A673 (cell line): ENCODE measurements around the gene THSD8. TPM values are rescaled to one million over a fixed set of nuclear protein-coding genes. Genes with fewer than 3 reads are reported as not detected.

Experiments used
- BruUV-seq: library from RNA; stranded (reverse); fragments of 400-500 nt; replicated peaks from 2 replicates; lab custom pipeline; 2021; lab: Mats Ljungman, UMichigan
- CTCF ChIA-PET: fragments of 300-600 bp; sonication (Branson Sonifier 250); formaldehyde crosslinking; loops from one replicate; lab custom pipeline; 2022; ENCODE audit warnings: antibody characterized with exemption; lab: Charles Lee
- POLR2A ChIA-PET: fragments of 300-600 bp; sonication (Branson Sonifier 250); formaldehyde crosslinking; loops from one replicate; lab custom pipeline; 2022; ENCODE audit warnings: antibody characterized with exemption; ENCODE audit not compliant: low non-redundant PET; lab: Charles Lee
- DNase-seq: peaks from one replicate; pipeline ENCODE4 v3.0.0-alpha.2; 2015; ENCODE audit warnings: low spot score
- H3K27ac ChIP-seq: fragments of 200-600 bp; sonication (generic); 2 replicates; pipeline ENCODE4 v1.5.1; 2016; ENCODE audit warnings: mixed run types, low read depth, mild to moderate bottlenecking, mixed read lengths, antibody characterized with exemption, low read length; ENCODE audit not compliant: poor library complexity, severe bottlenecking
- H3K27me3 ChIP-seq: fragments of 200-600 bp; sonication (generic); replicated peaks from 2 replicates; pipeline ENCODE4 v1.6.1; 2017; ENCODE audit warnings: mixed run types, low read depth, mild to moderate bottlenecking, mixed read lengths, antibody characterized with exemption, low read length; ENCODE audit not compliant: insufficient read depth, poor library complexity
- H3K36me3 ChIP-seq: fragments of 200-600 bp; sonication (generic); 2 replicates; pipeline ENCODE4 v1.6.1; 2016; ENCODE audit warnings: mixed run types, mild to moderate bottlenecking, mixed read lengths, antibody characterized with exemption, low read length; ENCODE audit not compliant: insufficient read depth, poor library complexity, severe bottlenecking
- H3K4me1 ChIP-seq: fragments of 200-600 bp; sonication (generic); 2 replicates; pipeline ENCODE4 v1.6.1; 2017; ENCODE audit warnings: mixed run types, mild to moderate bottlenecking, mixed read lengths, antibody characterized with exemption, low read length; ENCODE audit not compliant: insufficient read depth, poor library complexity, severe bottlenecking
- H3K4me3 ChIP-seq: fragments of 200-600 bp; sonication (generic); 2 replicates; pipeline ENCODE4 v1.5.1; 2016; ENCODE audit warnings: low read depth, mixed run types, mild to moderate bottlenecking, mixed read lengths, low read length; ENCODE audit not compliant: poor library complexity, severe bottlenecking
- H3K9me3 ChIP-seq: fragments of 200-600 bp; sonication (generic); 2 replicates; pipeline ENCODE4 v1.6.1; 2016; ENCODE audit warnings: mixed run types, low read depth, mild to moderate bottlenecking, mixed read lengths, antibody characterized with exemption, low read length; ENCODE audit not compliant: poor library complexity, severe bottlenecking
- EZH2 ChIP-seq: fragments of 200-600 bp; sonication (generic); IDR thresholded peaks from 2 replicates; pipeline ENCODE4 v1.6.1; 2017; ENCODE audit warnings: borderline replicate concordance, low read depth, mild to moderate bottlenecking, mixed read lengths, antibody characterized with exemption, low read length; ENCODE audit not compliant: poor library complexity, severe bottlenecking
- intact Hi-C: fragments of 100-400 bp; cut with micrococcal nuclease; formaldehyde crosslinking; loops from one replicate; pipeline ENCODE4 v1.10.0; 2022; ENCODE audit not compliant: unreplicated experiment
- total RNA-seq: library from RNA; stranded (reverse); gene quantifications from 2 replicates; pipeline ENCODE4 v1.2.3, GENCODE V29; 2021
- TF ChIP-seq, protein P1 (sequence below): fragments of 300-800, 200-600 bp; sonication (generic); conservative IDR thresholded peaks from 2 replicates; pipeline ENCODE4 v1.5.1; 2017; ENCODE audit warnings: low read depth, mild to moderate bottlenecking, antibody characterized with exemption, low read length, moderate library complexity, mixed read lengths

THSD8 gene
- total RNA-seq, 1 experiment from 2014 or later = 45.2 TPM

DNA sequence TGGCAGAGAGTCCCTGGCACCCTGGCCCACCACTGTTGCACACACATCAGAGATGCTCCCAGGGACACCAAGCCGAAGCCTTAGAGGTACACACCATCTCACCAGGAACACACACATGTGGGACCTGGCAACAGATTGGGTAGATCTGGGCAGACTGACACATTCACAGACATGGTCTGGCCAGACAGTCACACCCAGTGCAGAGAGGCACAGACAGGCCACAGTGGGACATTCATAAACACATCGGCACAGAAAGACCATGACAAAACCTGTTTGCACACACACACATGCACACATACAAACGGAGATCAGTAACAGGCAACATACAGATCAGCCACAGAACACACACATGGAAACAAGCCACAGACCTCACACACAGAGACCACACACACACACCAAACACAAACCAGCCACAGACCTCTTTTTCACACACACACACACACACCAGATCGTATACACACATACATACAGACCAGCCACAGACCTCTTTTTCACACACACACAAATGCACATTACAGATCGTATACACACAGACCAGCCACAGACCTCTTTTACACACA, 16.9 kb upstream of the THSD8 start:
- Histone ChIP-seq H3K27ac (peak overlapping the region; percentile 96), H3K4me3 (no peak overlapping the region), H3K36me3 (no peaks in the 10 kb centered on the region), H3K9me3 (no peaks in the 10 kb centered on the region), H3K27me3 (no peaks in the 10 kb centered on the region), H3K4me1 (peaks cover 49% of the 10 kb centered on the region)
- no TSS peak for BruUV-seq
- POLR2A ChIA-PET = no interaction called here
- intact Hi-C loops = no loop called here
- no peak for DNase-seq
- no peak for TF ChIP-seq EZH2
- TF ChIP-seq, protein P1, sequence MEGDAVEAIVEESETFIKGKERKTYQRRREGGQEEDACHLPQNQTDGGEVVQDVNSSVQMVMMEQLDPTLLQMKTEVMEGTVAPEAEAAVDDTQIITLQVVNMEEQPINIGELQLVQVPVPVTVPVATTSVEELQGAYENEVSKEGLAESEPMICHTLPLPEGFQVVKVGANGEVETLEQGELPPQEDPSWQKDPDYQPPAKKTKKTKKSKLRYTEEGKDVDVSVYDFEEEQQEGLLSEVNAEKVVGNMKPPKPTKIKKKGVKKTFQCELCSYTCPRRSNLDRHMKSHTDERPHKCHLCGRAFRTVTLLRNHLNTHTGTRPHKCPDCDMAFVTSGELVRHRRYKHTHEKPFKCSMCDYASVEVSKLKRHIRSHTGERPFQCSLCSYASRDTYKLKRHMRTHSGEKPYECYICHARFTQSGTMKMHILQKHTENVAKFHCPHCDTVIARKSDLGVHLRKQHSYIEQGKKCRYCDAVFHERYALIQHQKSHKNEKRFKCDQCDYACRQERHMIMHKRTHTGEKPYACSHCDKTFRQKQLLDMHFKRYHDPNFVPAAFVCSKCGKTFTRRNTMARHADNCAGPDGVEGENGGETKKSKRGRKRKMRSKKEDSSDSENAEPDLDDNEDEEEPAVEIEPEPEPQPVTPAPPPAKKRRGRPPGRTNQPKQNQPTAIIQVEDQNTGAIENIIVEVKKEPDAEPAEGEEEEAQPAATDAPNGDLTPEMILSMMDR = no peak
- CTCF ChIA-PET = no interaction called here

DNA sequence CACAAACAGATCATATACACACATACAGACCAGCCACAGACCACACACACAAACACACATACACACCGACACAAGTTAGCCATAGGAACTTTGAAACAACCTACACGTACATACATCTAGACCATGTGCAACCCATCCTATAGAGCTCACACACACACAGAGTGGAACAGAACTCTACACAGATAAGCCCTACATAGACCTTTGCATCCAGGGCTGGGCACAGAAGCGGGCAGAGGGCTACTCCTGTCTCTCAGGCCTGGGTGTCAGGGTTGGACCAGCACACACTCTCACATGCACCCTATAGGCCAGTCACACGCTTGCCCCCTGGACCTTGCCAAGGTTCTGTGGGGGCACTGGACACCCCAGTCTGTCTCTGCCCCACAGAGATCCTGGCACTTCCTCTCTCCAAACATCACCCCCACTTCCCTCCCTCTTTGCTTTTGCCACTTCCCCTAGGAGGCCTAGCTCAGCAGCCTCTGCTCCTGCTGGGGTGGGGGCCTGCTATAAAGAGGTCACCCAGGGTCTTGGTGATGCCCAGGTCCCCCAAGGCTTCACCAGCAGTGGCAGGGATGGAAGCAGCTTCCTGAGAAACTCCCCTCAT, 16.3 kb upstream of the THSD8 start:
- ChIA-PET CTCF (no interaction called here), POLR2A (no interaction called here)
- intact Hi-C loops = no loop called here
- Histone ChIP-seq H3K27ac (peak overlapping the region; percentile 96), H3K4me3 (no peak overlapping the region), H3K27me3 (no peaks in the 10 kb centered on the region), H3K36me3 (no peaks in the 10 kb centered on the region), H3K9me3 (no peaks in the 10 kb centered on the region), H3K4me1 (peaks cover 52% of the 10 kb centered on the region)
- TF ChIP-seq EZH2 = no peak
- TF ChIP-seq, protein P1 = no peak
- BruUV-seq = no TSS peak
- no peak for DNase-seq

DNA sequence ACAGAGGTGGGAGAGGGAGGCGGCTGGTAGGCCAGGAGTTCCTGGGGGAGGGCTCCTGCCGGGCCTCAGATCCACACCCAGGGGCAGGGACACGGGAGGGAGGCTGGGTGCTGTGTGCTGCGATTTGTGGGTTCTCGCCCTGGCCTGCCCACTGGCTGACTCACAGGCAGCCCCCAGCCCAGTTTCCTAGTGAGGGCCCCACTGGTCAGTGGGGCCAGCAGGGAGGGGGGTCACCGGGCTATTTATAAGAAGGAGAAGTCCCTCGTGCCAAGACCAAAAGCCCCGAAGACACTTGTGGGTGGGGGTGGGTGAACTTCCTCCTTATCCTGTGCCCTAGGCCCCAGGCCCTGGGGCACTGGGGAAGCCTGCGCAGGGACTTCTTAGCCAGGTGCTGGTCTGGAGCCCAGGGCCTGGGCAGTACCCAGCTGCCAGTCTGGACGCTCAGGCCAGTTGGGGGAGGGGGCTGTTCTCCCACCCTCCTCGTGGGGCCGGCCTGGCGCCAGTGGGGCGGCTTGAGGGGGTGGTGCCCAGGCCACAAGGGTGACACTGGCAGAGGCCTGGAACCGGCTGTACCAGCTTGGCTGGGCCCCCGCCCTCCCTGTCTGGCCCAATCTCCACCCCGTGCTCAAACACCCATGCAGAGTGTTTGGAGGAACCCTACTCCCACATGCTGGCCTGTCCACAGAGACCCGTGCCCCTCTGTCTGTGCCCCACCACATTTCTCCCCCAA, 15.6 kb upstream of the THSD8 start:
- H3K4me1 ChIP-seq = peaks cover 58% of the 10 kb centered on the region
- H3K27me3 ChIP-seq = no peaks in the 10 kb centered on the region
- TF ChIP-seq, protein P1 = no peak
- no peak for TF ChIP-seq EZH2
- no peak for DNase-seq
- H3K36me3 ChIP-seq = no peaks in the 10 kb centered on the region
- no peaks in the 10 kb centered on the region for H3K9me3 ChIP-seq
- POLR2A ChIA-PET = interaction anchor here (0.5 kb wide), 1 partner anchor 1010 kb away, joined by 3 read pairs; no protein-coding TSS in a partner anchor
- no TSS peak for BruUV-seq
- CTCF ChIA-PET = no interaction called here
- H3K27ac ChIP-seq = peak overlapping the region; percentile 96
- H3K4me3 ChIP-seq = no peak overlapping the region
- intact Hi-C loops = no loop called here
